Testis (tissue), 2 donors: ENCODE results near the gene SRPK1.

Source experiments
- POLR2A ChIP-seq: fragments of 450-650 bp; IDR thresholded peaks from one replicate; pipeline ENCODE4 v1.6.1; 2017; ENCODE audit warnings: antibody characterized with exemption, mild to moderate bottlenecking, moderate library complexity
- TF ChIP-seq, protein P1 (sequence below), 3 experiments: fragments of 450-650 bp in 2 of 3; fragments of 200-600 bp in 1 of 3; sonication (generic) in 1 of 3; IDR thresholded peaks; one replicate each; pipeline ENCODE4 v1.5.1; 2016 to 2019; ENCODE audit warnings: antibody characterized with exemption in 3 of 3, mild to moderate bottlenecking in 2 of 3, moderate library complexity in 1 of 3

DNA sequence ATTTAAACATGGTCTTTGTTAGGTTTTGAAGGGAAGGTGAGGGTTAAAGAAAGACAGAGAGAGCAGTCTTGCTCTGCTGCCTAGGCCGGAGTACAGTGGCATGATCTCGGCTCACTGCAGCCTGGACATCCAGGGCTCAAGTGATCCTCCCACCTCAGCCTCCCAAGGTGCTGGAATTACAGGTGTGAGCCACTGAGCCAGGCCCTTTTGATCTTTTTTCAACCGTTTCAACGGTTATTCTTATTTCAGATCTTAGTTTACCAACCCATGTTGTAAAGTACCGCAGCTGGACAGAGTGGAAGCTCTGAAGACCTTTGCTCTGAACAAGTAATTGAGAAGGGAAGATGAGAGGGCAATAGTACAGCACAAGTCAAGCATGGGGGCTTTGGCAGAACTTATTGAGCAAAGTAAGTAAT lies 1.2 kb upstream of the SRPK1 start:
- TF ChIP-seq, protein P1, sequence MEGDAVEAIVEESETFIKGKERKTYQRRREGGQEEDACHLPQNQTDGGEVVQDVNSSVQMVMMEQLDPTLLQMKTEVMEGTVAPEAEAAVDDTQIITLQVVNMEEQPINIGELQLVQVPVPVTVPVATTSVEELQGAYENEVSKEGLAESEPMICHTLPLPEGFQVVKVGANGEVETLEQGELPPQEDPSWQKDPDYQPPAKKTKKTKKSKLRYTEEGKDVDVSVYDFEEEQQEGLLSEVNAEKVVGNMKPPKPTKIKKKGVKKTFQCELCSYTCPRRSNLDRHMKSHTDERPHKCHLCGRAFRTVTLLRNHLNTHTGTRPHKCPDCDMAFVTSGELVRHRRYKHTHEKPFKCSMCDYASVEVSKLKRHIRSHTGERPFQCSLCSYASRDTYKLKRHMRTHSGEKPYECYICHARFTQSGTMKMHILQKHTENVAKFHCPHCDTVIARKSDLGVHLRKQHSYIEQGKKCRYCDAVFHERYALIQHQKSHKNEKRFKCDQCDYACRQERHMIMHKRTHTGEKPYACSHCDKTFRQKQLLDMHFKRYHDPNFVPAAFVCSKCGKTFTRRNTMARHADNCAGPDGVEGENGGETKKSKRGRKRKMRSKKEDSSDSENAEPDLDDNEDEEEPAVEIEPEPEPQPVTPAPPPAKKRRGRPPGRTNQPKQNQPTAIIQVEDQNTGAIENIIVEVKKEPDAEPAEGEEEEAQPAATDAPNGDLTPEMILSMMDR (IDR thresholded peaks at IDR 0.05) = no peak
- no peak for TF ChIP-seq POLR2A
